Endothelial cell of umbilical vein (primary cell): ENCODE data around the gene MICB.

ENCODE experiments used
- CTCF ChIP-seq, 2 donors: IDR thresholded peaks; 1 replicate in 1 of 2; 2 replicates in 1 of 2; pipeline ENCODE4 v1.5.1; 2011; ENCODE audit warnings: low read length in 2 of 2, mild to moderate bottlenecking in 2 of 2, moderate library complexity in 2 of 2, control low read depth in 1 of 2, inconsistent platforms in 1 of 2, low read depth in 1 of 2; ENCODE audit not compliant: insufficient read depth in 1 of 2; ENCODE audit errors: extremely low read depth in 1 of 2
- EZH2 ChIP-seq: IDR thresholded peaks from 2 replicates; pipeline ENCODE4 v1.6.1; 2012; ENCODE audit warnings: borderline replicate concordance, low read depth, mild to moderate bottlenecking, moderate library complexity, low read length, inconsistent platforms; ENCODE audit not compliant: severe bottlenecking
- FOS ChIP-seq: IDR thresholded peaks from 2 replicates; pipeline ENCODE4 v1.6.1; 2011; ENCODE audit warnings: mild to moderate bottlenecking, low read length, moderate library complexity, borderline replicate concordance; ENCODE audit not compliant: insufficient read depth
- GATA2 ChIP-seq: IDR thresholded peaks from 2 replicates; pipeline ENCODE4 v1.7.0; 2011; ENCODE audit warnings: low read depth, mild to moderate bottlenecking, moderate library complexity, mixed read lengths, low read length; ENCODE audit not compliant: insufficient read length, insufficient read depth
- JUN ChIP-seq: IDR thresholded peaks from 2 replicates; pipeline ENCODE4 v1.6.1; 2011; ENCODE audit warnings: borderline replicate concordance, low read depth; ENCODE audit not compliant: insufficient read length, insufficient read depth
- MYC ChIP-seq: IDR thresholded peaks from one replicate; pipeline ENCODE4 v1.6.1; 2011; ENCODE audit warnings: mild to moderate bottlenecking, low read depth, low read length
- POLR2A ChIP-seq: IDR thresholded peaks from 2 replicates; pipeline ENCODE4 v1.6.1; 2012; ENCODE audit warnings: low read depth, mild to moderate bottlenecking, control low read depth, low read length
- POLR2AphosphoS5 ChIP-seq: IDR thresholded peaks from 2 replicates; pipeline ENCODE4 v1.6.1; 2012; ENCODE audit warnings: low read depth, mild to moderate bottlenecking, control low read depth, low read length, moderate library complexity; ENCODE audit not compliant: insufficient read depth

- no peak for TF ChIP-seq FOS
- TF ChIP-seq CTCF (IDR thresholded peaks at IDR 0.05; ENCODE audit: extremely low read depth in 1 of 2, insufficient read depth in 1 of 2, low read depth in 1 of 2, low read length in 2 of 2) = no peak
- no peak for TF ChIP-seq JUN
- TF ChIP-seq POLR2AphosphoS5 = no peak
- no peak for TF ChIP-seq POLR2A
- TF ChIP-seq EZH2 = no peak
- no peak for TF ChIP-seq MYC
- no peak for TF ChIP-seq GATA2
These were observed 18.6 kb upstream of the MICB start for GRCh38 chr6:31479151-31479932.
